Panc1 (cell line): ENCODE data around the gene DDX28.
"Not testable (repeated sequence)": the region's sequence is repeated elsewhere in the genome, so short reads cannot be mapped to it uniquely, and the experiment has no call there.

ENCODE experiments used
- CTCF ChIP-seq: fragments of 450-650 bp; IDR thresholded peaks from 2 replicates; pipeline ENCODE4 v1.5.1; 2017; ENCODE audit warnings: mild to moderate bottlenecking
- TCF7L2 ChIP-seq: IDR thresholded peaks from 2 replicates; pipeline ENCODE4 v1.6.1; 2011; ENCODE audit warnings: mild to moderate bottlenecking, low read depth, low read length, inconsistent platforms

DNA sequence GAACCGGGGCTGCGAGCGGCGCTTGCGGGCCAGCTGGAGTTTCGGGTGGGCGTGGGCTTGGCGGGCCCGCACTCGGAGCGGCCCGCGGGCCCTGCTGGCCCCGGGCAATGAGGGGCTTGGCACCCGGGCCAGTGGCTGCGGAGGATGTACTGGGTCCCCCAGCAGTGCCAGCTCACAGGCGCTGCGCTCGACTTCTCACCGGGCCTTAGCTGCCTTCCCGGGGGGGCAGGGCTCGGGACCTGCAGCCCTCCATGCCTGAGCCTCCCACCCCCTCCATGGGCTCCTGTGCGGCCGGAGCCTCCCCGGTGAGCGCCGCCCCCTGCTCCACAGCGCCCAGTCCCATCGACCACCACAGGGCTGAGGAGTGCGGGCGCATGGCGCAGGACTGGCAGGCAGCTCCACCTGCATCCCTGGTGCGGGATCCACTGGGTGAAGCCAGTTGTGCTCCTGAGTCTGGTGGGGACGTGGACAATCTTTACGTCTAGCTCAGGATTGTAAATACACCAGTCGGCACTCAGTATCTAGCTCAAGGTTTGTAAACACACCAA lies 24.7 kb downstream of the DDX28 start:
- TF ChIP-seq TCF7L2, CTCF: not testable (repeated sequence)
